Measurements from ENCODE around the gene CUX1.

GRCh38 chr7:101869026-101869900 lies 51.8 kb downstream of the CUX1 start:
- no peak for TF ChIP-seq CTCF (IDR thresholded peaks at IDR 0.05)
- no peak for TF ChIP-seq EZH2 (IDR thresholded peaks at IDR 0.05; ENCODE audit: borderline replicate concordance, insufficient read depth, low read depth, low read length, poor library complexity, severe bottlenecking)
